ENCODE measurements around the gene AMPH.

DNA sequence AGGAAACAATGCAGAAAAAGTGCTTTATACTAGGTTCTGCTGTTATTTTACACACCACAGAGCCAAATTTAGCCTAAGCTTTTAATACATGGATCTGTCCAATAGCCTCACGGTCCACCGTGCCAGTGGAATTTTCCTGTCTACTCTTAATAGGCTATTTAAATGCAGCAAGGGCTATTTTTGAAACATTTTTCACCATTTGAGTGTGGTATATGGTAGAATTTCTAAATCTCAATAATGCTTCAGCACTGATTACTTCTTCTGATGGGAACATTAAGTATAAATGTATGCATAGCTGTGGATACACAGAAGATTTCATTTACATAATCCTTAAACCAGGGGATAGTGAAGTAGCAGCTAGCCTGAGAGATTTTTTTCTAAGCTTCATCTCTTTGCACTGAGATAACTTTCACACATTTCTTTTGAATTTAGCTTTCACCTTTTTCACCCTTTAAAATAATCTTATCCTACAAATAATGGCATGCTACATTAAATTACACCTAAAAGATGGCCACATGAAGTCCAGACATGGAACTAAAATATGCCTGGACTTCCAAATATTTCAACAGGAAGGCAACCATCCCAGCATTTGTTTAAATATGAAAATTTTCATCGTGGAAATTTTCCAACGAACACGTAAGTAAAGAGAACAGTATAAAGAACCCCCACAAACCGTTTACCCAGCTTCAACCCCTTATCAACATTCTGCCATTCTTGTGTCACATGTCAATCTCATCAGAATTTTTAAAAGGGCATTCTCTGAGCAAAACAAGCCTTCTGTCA is 45.4 kb downstream of the AMPH start:
- TF ChIP-seq POLR2A (IDR thresholded peaks at IDR 0.05; ENCODE audit: low read depth, low read length) (no peak), TAF1 (IDR thresholded peaks at IDR 0.05; ENCODE audit: borderline replicate concordance, low read depth, low read length) (no peak), POLR2AphosphoS5 (IDR thresholded peaks at IDR 0.05; ENCODE audit: low read depth, low read length) (no peak)

All from GM12892 (cell line).